Measurements from ENCODE around the gene TNFSF15.
"Not testable (repeated sequence)": the region's sequence is repeated elsewhere in the genome, so short reads cannot be mapped to it uniquely, and the experiment has no call there.

Gene TNFSF15

DNA sequence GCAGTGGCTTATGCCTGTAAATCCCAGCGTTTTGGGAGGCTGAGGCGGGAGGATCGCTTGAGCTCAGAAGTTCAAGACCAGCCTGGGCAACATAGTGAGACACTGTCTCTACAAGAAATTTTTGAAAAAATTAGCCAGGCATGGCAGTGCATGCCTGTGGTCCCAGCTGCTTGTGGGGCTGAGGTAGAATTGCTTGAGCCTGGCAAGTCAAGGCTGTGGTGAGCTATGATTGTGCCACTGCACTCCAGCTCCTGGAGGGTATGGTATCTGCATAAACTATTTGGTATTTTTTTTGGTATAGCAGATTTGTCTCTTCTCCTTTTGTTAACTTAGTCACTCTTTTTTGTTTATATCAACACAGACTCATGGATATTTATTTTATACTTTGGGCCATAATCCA is 62.4 kb downstream of the TNFSF15 start:
- Histone ChIP-seq H3K4me3 (ENCODE audit: low read length) (no peak overlapping the region), H3K4me2 (ENCODE audit: low read depth, low read length) (no peak overlapping the region), H3K4me1 (ENCODE audit: low read length) (no peaks in the 10 kb centered on the region; the same call in 1 of the 2 replicates), H3K27ac (ENCODE audit: low read length) (no peak overlapping the region), H3K79me2 (ENCODE audit: low read length) (no peaks in the 10 kb centered on the region), H3K9ac (ENCODE audit: low read length) (no peak overlapping the region), H2AFZ (ENCODE audit: low read length) (no peak overlapping the region), H3K27me3 (replicated peaks; ENCODE audit: insufficient read depth, low read length) (no peaks in the 10 kb centered on the region), H3K9me3 (replicated peaks; ENCODE audit: insufficient read depth, low read length) (no peaks in the 10 kb centered on the region), H3K36me3 (replicated peaks; ENCODE audit: insufficient read depth, low read length) (no peaks in the 10 kb centered on the region), H3F3A (ENCODE audit: insufficient read depth, low read length) (no peaks in the 10 kb centered on the region), H3K9me2 (replicated peaks; ENCODE audit: insufficient read depth, low read length) (no peaks in the 10 kb centered on the region), H4K20me1 (ENCODE audit: insufficient read depth, low read length) (no peaks in the 10 kb centered on the region)
- DNase-seq = no peak
- TF ChIP-seq, protein P1, sequence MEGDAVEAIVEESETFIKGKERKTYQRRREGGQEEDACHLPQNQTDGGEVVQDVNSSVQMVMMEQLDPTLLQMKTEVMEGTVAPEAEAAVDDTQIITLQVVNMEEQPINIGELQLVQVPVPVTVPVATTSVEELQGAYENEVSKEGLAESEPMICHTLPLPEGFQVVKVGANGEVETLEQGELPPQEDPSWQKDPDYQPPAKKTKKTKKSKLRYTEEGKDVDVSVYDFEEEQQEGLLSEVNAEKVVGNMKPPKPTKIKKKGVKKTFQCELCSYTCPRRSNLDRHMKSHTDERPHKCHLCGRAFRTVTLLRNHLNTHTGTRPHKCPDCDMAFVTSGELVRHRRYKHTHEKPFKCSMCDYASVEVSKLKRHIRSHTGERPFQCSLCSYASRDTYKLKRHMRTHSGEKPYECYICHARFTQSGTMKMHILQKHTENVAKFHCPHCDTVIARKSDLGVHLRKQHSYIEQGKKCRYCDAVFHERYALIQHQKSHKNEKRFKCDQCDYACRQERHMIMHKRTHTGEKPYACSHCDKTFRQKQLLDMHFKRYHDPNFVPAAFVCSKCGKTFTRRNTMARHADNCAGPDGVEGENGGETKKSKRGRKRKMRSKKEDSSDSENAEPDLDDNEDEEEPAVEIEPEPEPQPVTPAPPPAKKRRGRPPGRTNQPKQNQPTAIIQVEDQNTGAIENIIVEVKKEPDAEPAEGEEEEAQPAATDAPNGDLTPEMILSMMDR (IDR thresholded peaks at IDR 0.05; ENCODE audit: low read length) = no peak
- TF ChIP-seq EZH2 (optimal IDR thresholded peaks at IDR 0.05; ENCODE audit: low read depth, low read length) (no peak), EZH2phosphoT487 (IDR thresholded peaks at IDR 0.05; ENCODE audit: low read length) (no peak)

DNA sequence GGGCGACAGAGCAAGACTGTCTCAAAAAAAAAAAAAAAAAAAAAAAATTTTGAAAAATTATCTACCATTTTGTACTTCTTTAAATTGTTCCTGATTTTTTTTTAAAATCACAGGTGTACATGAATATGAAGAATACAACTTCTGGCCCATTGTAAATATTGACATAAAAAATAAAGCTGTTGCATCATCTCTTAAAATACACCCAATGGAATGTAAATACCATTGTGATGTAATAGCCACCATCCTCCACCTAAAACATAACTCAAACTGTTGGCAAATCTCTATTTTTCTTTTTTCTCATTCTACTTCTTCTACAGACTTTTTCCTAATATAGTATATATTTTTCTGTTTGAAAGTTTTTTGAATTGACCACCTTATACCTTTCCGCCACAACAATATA is 62.9 kb downstream of the TNFSF15 start:
- no peaks in the 10 kb centered on the region for H3K36me3 ChIP-seq (replicated peaks; ENCODE audit: insufficient read depth, low read length)
- no peaks in the 10 kb centered on the region for H3K79me2 ChIP-seq (ENCODE audit: low read length)
- no peak overlapping the region for H3K4me2 ChIP-seq (ENCODE audit: low read depth, low read length)
- no peaks in the 10 kb centered on the region for H4K20me1 ChIP-seq (ENCODE audit: insufficient read depth, low read length)
- TF ChIP-seq EZH2 (optimal IDR thresholded peaks at IDR 0.05; ENCODE audit: low read depth, low read length) = no peak
- TF ChIP-seq EZH2phosphoT487 (IDR thresholded peaks at IDR 0.05; ENCODE audit: low read length) = no peak
- TF ChIP-seq, protein P1 (IDR thresholded peaks at IDR 0.05; ENCODE audit: low read length) = no peak
- no peak overlapping the region for H3K9ac ChIP-seq (ENCODE audit: low read length)
- no peaks in the 10 kb centered on the region for H3K27me3 ChIP-seq (replicated peaks; ENCODE audit: insufficient read depth, low read length)
- DNase-seq = no peak
- no peak overlapping the region for H2AFZ ChIP-seq (ENCODE audit: low read length)
- H3K9me3 ChIP-seq (replicated peaks; ENCODE audit: insufficient read depth, low read length) = no peaks in the 10 kb centered on the region
- no peak overlapping the region for H3K4me3 ChIP-seq (ENCODE audit: low read length)
- no peaks in the 10 kb centered on the region for H3F3A ChIP-seq (ENCODE audit: insufficient read depth, low read length)
- H3K27ac ChIP-seq (ENCODE audit: low read length) = no peak overlapping the region
- no peaks in the 10 kb centered on the region; the same call in 1 of the 2 replicates for H3K4me1 ChIP-seq (ENCODE audit: low read length)
- no peaks in the 10 kb centered on the region for H3K9me2 ChIP-seq (replicated peaks; ENCODE audit: insufficient read depth, low read length)

DNA sequence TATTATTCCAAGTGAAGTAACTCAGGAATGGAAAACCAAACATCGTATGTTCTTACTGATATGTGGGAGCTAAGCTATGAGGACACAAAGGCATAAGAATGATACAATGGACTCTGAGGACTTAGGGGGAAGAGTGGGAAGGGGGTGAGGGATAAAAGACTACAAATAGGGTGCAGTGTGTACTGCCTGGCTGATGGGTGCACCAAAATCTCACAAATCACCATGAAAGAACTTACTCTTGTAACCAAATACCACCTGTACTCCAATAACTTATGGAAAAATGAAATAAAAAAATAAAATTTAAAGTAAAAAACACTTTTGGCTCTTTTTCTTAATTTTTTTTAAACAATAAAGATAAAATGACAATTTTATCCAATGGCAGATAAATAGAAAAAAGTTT is 64.3 kb downstream of the TNFSF15 start:
- H4K20me1 ChIP-seq (ENCODE audit: insufficient read depth, low read length); H3K4me2 ChIP-seq (ENCODE audit: low read depth, low read length); H3K4me1 ChIP-seq (ENCODE audit: low read length); DNase-seq; H3K36me3 ChIP-seq (replicated peaks; ENCODE audit: insufficient read depth, low read length); H3K27ac ChIP-seq (ENCODE audit: low read length); H3K9me3 ChIP-seq (replicated peaks; ENCODE audit: insufficient read depth, low read length); H3K27me3 ChIP-seq (replicated peaks; ENCODE audit: insufficient read depth, low read length); H3K79me2 ChIP-seq (ENCODE audit: low read length); H2AFZ ChIP-seq (ENCODE audit: low read length); H3F3A ChIP-seq (ENCODE audit: insufficient read depth, low read length); H3K4me3 ChIP-seq (ENCODE audit: low read length); H3K9me2 ChIP-seq (replicated peaks; ENCODE audit: insufficient read depth, low read length); H3K9ac ChIP-seq (ENCODE audit: low read length): not testable (repeated sequence)
- TF ChIP-seq, protein P1 (IDR thresholded peaks at IDR 0.05; ENCODE audit: low read length) = peak; percentile 11; the same call in 1 of the 2 replicates

Data from MM.1S (cell line).